Measurements from ENCODE around the gene POLQ. TPM values are rescaled to one million over a fixed set of nuclear protein-coding genes. Genes with fewer than 3 reads are reported as not detected.

The POLQ gene
- total and polyA plus RNA-seq, 2 experiments from 2014 or later: 0.81 to 1.6 TPM

- peak overlapping the region; percentile 44; the same call in 1 of the 2 replicates for H2AFZ ChIP-seq
- peak overlapping the region; percentile 41 for H3K9ac ChIP-seq
- peak overlapping the region; percentile 29 for H3K4me2 ChIP-seq (ENCODE audit: unreplicated experiment)
- peaks cover 42% of the 10 kb centered on the region for H3K4me1 ChIP-seq (ENCODE audit: insufficient read depth)
- no peak for TF ChIP-seq EZH2 (IDR thresholded peaks at IDR 0.05; ENCODE audit: insufficient read depth, poor library complexity, severe bottlenecking)
- no peak for TF ChIP-seq EZH2phosphoT487 (IDR thresholded peaks at IDR 0.05; ENCODE audit: insufficient read depth, low read depth)
- no peaks in the 10 kb centered on the region for H3K9me3 ChIP-seq (ENCODE audit: low read depth)
- H3F3A ChIP-seq (ENCODE audit: insufficient read depth): peaks cover 34% of the 10 kb centered on the region
- in situ Hi-C loops (cut with MboI): no loop called here
- no peaks in the 10 kb centered on the region for H3K36me3 ChIP-seq (ENCODE audit: low read depth)
- 0% methylated on average over 1 of the region's 1 CpG for WGBS, 2 experiments (ENCODE audit: low coverage in 1 of 2, low lambda C conversion rate in 2 of 2, missing lambda C conversion rate in 2 of 2)
- DNase-seq: peak; percentile 85
- H3K79me2 ChIP-seq (ENCODE audit: insufficient read depth): no peaks in the 10 kb centered on the region
- no peaks in the 10 kb centered on the region for H4K20me1 ChIP-seq (ENCODE audit: insufficient read depth)
- H3K27me3 ChIP-seq (replicated peaks; ENCODE audit: insufficient read depth): no peaks in the 10 kb centered on the region
- peak overlapping the region; percentile 87 for H3K27ac ChIP-seq
- no peak overlapping the region for H3K4me3 ChIP-seq
- no peaks in the 10 kb centered on the region for H3K9me2 ChIP-seq (ENCODE audit: insufficient read depth)
Observed at GRCh38 chr3:121482660-121483059, 63.1 kb downstream of the POLQ start.

DNA sequence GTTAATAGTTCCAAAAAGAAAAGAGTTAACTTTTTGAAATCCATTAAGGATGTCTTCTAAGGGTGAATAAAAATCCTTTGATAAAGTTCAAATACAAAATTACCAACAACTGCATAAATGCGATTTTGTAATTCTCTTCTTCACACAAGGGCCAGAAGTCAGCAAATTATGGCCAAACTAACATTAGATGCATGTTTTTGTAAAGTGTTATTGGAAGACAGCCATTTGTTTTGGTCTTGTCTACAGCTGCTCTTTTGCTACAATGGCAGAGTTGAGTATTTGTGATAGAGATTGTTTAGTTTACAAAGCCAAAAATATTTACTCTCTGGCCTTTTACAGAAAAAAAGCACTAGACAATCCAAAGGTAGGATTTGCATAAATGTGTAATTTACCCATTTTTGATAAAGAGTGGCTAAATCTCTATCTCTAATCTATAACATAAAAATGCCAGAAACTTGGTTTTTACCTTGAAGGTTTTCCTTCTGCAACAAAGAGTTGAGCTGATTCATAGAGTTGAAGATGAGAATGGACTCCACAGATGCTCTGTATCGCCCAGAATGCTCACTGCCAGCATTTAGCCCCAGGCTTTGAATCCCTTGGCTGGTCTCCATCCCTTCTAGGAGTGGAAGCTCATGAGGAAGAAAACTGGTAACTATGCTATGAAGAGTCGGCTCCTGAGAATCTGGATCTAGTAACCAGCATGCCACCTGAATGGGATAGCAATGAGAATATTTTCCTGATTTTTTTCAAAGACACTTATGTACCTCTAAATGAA lies 64.5 kb downstream of the POLQ start:
- H3F3A ChIP-seq (ENCODE audit: insufficient read depth): peaks cover 34% of the 10 kb centered on the region
- peak overlapping the region; percentile 4; the same call in 1 of the 2 replicates for H2AFZ ChIP-seq
- peak; percentile 64 for DNase-seq
- no peak overlapping the region for H3K4me3 ChIP-seq
- no peaks in the 10 kb centered on the region for H3K36me3 ChIP-seq (ENCODE audit: low read depth)
- 72 to 73% methylated on average over 3 of the region's 3 CpGs for WGBS, 2 experiments (ENCODE audit: low coverage in 1 of 2, low lambda C conversion rate in 2 of 2, missing lambda C conversion rate in 2 of 2)
- H3K79me2 ChIP-seq (ENCODE audit: insufficient read depth): no peaks in the 10 kb centered on the region
- H3K9me3 ChIP-seq (ENCODE audit: low read depth): no peaks in the 10 kb centered on the region
- H3K9me2 ChIP-seq (ENCODE audit: insufficient read depth): no peaks in the 10 kb centered on the region
- no peaks in the 10 kb centered on the region for H3K27me3 ChIP-seq (replicated peaks; ENCODE audit: insufficient read depth)
- H3K27ac ChIP-seq: peak overlapping the region; percentile 87; the same call in 1 of the 2 replicates
- H4K20me1 ChIP-seq (ENCODE audit: insufficient read depth): no peaks in the 10 kb centered on the region
- TF ChIP-seq EZH2 (IDR thresholded peaks at IDR 0.05; ENCODE audit: insufficient read depth, poor library complexity, severe bottlenecking) (no peak), EZH2phosphoT487 (IDR thresholded peaks at IDR 0.05; ENCODE audit: insufficient read depth, low read depth) (no peak)
- H3K4me2 ChIP-seq (ENCODE audit: unreplicated experiment): no peak overlapping the region
- peaks cover 54% of the 10 kb centered on the region for H3K4me1 ChIP-seq (ENCODE audit: insufficient read depth)
- H3K9ac ChIP-seq: no peak overlapping the region
- in situ Hi-C loops (cut with MboI): no loop called here

- H2AFZ ChIP-seq: peak overlapping the region; percentile 27
- H4K20me1 ChIP-seq (ENCODE audit: insufficient read depth): no peaks in the 10 kb centered on the region
- peaks cover 42% of the 10 kb centered on the region for H3K4me1 ChIP-seq (ENCODE audit: insufficient read depth)
- no peaks in the 10 kb centered on the region for H3K36me3 ChIP-seq (ENCODE audit: low read depth)
- H3K9me2 ChIP-seq (ENCODE audit: insufficient read depth): no peaks in the 10 kb centered on the region
- peak overlapping the region; percentile 27 for H3K4me3 ChIP-seq
- in situ Hi-C loops (cut with MboI): no loop called here
- no peaks in the 10 kb centered on the region for H3K79me2 ChIP-seq (ENCODE audit: insufficient read depth)
- 27 to 34% methylated on average over 5 of the region's 5 CpGs for WGBS, 2 experiments (ENCODE audit: low coverage in 1 of 2, low lambda C conversion rate in 2 of 2, missing lambda C conversion rate in 2 of 2)
- H3F3A ChIP-seq (ENCODE audit: insufficient read depth): peaks cover 27% of the 10 kb centered on the region
- TF ChIP-seq EZH2phosphoT487 (IDR thresholded peaks at IDR 0.05; ENCODE audit: insufficient read depth, low read depth) (no peak), EZH2 (IDR thresholded peaks at IDR 0.05; ENCODE audit: insufficient read depth, poor library complexity, severe bottlenecking) (no peak)
- peak overlapping the region; percentile 79 for H3K27ac ChIP-seq
- peak; percentile 85 for DNase-seq
- no peaks in the 10 kb centered on the region for H3K27me3 ChIP-seq (replicated peaks; ENCODE audit: insufficient read depth)
- no peaks in the 10 kb centered on the region for H3K9me3 ChIP-seq (ENCODE audit: low read depth)
- H3K4me2 ChIP-seq (ENCODE audit: unreplicated experiment): peak overlapping the region; percentile 50
- peak overlapping the region; percentile 66 for H3K9ac ChIP-seq
Observed at GRCh38 chr3:121477589-121477988, 68.2 kb downstream of the POLQ start.

DNA sequence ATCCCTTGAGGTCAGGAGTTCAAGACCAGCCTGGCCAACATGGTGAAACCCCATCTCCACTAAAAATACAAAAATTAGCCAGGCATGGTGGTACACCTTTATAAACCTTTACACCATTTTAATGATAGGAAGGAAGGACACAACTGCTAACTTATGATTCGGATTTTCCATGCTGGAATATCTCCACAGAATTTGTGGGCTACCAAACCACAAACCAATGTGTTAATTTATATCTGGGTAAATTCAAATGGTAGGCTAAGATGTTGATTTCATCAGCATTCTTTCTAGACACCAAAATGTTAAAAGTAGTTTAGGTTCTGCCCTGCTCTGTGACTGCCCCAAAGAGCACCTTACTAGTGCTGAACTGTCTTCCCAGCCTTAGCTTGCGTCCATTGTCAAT lies 72.8 kb downstream of the POLQ start:
- H3K36me3 ChIP-seq (ENCODE audit: low read depth): no peaks in the 10 kb centered on the region
- H3F3A ChIP-seq (ENCODE audit: insufficient read depth): peaks cover 3% of the 10 kb centered on the region
- in situ Hi-C loops (cut with MboI): no loop called here
- H3K9me2 ChIP-seq (ENCODE audit: insufficient read depth): no peaks in the 10 kb centered on the region
- no peaks in the 10 kb centered on the region for H3K27me3 ChIP-seq (replicated peaks; ENCODE audit: insufficient read depth)
- no peak overlapping the region for H3K27ac ChIP-seq
- H3K4me3 ChIP-seq: no peak overlapping the region
- no peak for DNase-seq
- H3K4me1 ChIP-seq (ENCODE audit: insufficient read depth): peaks cover 16% of the 10 kb centered on the region
- no peaks in the 10 kb centered on the region for H3K79me2 ChIP-seq (ENCODE audit: insufficient read depth)
- no peaks in the 10 kb centered on the region for H3K9me3 ChIP-seq (ENCODE audit: low read depth)
- H3K9ac ChIP-seq: no peak overlapping the region
- TF ChIP-seq EZH2 (IDR thresholded peaks at IDR 0.05; ENCODE audit: insufficient read depth, poor library complexity, severe bottlenecking) (no peak), EZH2phosphoT487 (IDR thresholded peaks at IDR 0.05; ENCODE audit: insufficient read depth, low read depth) (no peak)
- H3K4me2 ChIP-seq (ENCODE audit: unreplicated experiment): no peak overlapping the region
- H4K20me1 ChIP-seq (ENCODE audit: insufficient read depth): no peaks in the 10 kb centered on the region
- WGBS, 2 experiments (ENCODE audit: low coverage in 1 of 2, low lambda C conversion rate in 2 of 2, missing lambda C conversion rate in 2 of 2): 94 to 97% methylated on average over 2 of the region's 2 CpGs
- no peak overlapping the region for H2AFZ ChIP-seq

All from GM23248 (cell line).